ENCODE measurements around the gene POLK. TPM values are rescaled to one million over a fixed set of nuclear protein-coding genes. Genes with fewer than 3 reads are reported as not detected.

The POLK gene
- total RNA-seq, 1 experiment from 2014 or later: 20.9 TPM

- H3K4me3 ChIP-seq: peak overlapping the region; percentile 16; the same call in 1 of the 2 replicates
- H3K79me2 ChIP-seq (ENCODE audit: low read depth): no peaks in the 10 kb centered on the region
- no TSS peak for BruUV-seq (replicated peaks)
- no peaks in the 10 kb centered on the region for H4K20me1 ChIP-seq (ENCODE audit: insufficient read depth)
- TF ChIP-seq EZH2 (IDR thresholded peaks at IDR 0.05; ENCODE audit: low read depth) (no peak), CTCF (conservative IDR thresholded peaks at IDR 0.05) (no peak)
- ChIA-PET POLR2A (ENCODE audit: unreplicated experiment) (interaction anchor here (0.5 to 0.7 kb wide), 6 partner anchors 9 to 935 kb away, joined by 3 to 16 read pairs (median 3); no protein-coding TSS in a partner anchor), CTCF (no interaction called here)
- no peaks in the 10 kb centered on the region for H3K27me3 ChIP-seq (ENCODE audit: insufficient read depth, low read depth)
- peaks cover 12% of the 10 kb centered on the region; the same call in 1 of the 2 replicates for H3F3A ChIP-seq (ENCODE audit: insufficient read depth, low read depth)
- H3K9me2 ChIP-seq (ENCODE audit: insufficient read depth): no peaks in the 10 kb centered on the region
- peaks cover 5% of the 10 kb centered on the region; the same call in 1 of the 2 replicates for H3K9me3 ChIP-seq (ENCODE audit: insufficient read depth, low read depth)
- peaks cover 21% of the 10 kb centered on the region for H3K4me1 ChIP-seq (replicated peaks; ENCODE audit: insufficient read depth)
- H3K36me3 ChIP-seq (ENCODE audit: low read depth): peaks cover 4% of the 10 kb centered on the region; the same call in 1 of the 2 replicates
- intact Hi-C loops (cut with micrococcal nuclease; ENCODE audit: unreplicated experiment): loop anchor here (5.0 to 10.0 kb wide), 2 partner anchors 55 to 212 kb away; partner anchors contain the start of genes CERT1 and POLK
- DNase-seq: peak; percentile 22 to 78
- peak overlapping the region; percentile 24; the same call in 1 of the 2 replicates for H3K27ac ChIP-seq
- H3K4me2 ChIP-seq: peak overlapping the region; percentile 60
- H2AFZ ChIP-seq: no peak overlapping the region
Observed at GRCh38 chr5:75566710-75567309, 55.1 kb downstream of the POLK start.

- Histone ChIP-seq H3K4me3 (no peak overlapping the region), H3K36me3 (ENCODE audit: low read depth) (peaks cover 4% of the 10 kb centered on the region; the same call in 1 of the 2 replicates), H3K4me1 (replicated peaks; ENCODE audit: insufficient read depth) (peaks cover 21% of the 10 kb centered on the region), H3K27ac (0 out of 2 replicates have a peak overlapping the region, but pooled peaks have one; percentile 24), H2AFZ (no peak overlapping the region), H3K4me2 (peak overlapping the region; percentile 28; the same call in 1 of the 2 replicates), H3K9me3 (ENCODE audit: insufficient read depth, low read depth) (peaks cover 5% of the 10 kb centered on the region; the same call in 1 of the 2 replicates), H3K27me3 (ENCODE audit: insufficient read depth, low read depth) (no peaks in the 10 kb centered on the region), H4K20me1 (ENCODE audit: insufficient read depth) (no peaks in the 10 kb centered on the region), H3K9me2 (ENCODE audit: insufficient read depth) (no peaks in the 10 kb centered on the region), H3K79me2 (ENCODE audit: low read depth) (no peaks in the 10 kb centered on the region), H3F3A (ENCODE audit: insufficient read depth, low read depth) (peaks cover 12% of the 10 kb centered on the region; the same call in 1 of the 2 replicates)
- peak in 1 of 2 experiments; percentile 9 for DNase-seq
- ChIA-PET POLR2A (ENCODE audit: unreplicated experiment) (interaction anchor here (0.6 kb wide), 1 partner anchor 9 kb away, joined by 16 read pairs; no protein-coding TSS in a partner anchor), CTCF (no interaction called here)
- intact Hi-C loops (cut with micrococcal nuclease; ENCODE audit: unreplicated experiment): loop anchor here (5.0 to 10.0 kb wide), 2 partner anchors 55 to 213 kb away; partner anchors contain the start of genes CERT1 and POLK
- TF ChIP-seq CTCF (conservative IDR thresholded peaks at IDR 0.05) (no peak), EZH2 (IDR thresholded peaks at IDR 0.05; ENCODE audit: low read depth) (no peak)
- TSS peak; percentile 19 for BruUV-seq (replicated peaks)
Observed at GRCh38 chr5:75567710-75568109, 56.0 kb downstream of the POLK start.

GRCh38 chr5:75568202-75568601 lies 56.5 kb downstream of the POLK start:
- no peak overlapping the region for H2AFZ ChIP-seq
- H3K9me2 ChIP-seq (ENCODE audit: insufficient read depth): no peaks in the 10 kb centered on the region
- POLR2A ChIA-PET (ENCODE audit: unreplicated experiment): no interaction called here
- no peak overlapping the region for H3K4me3 ChIP-seq
- no peak overlapping the region for H3K4me2 ChIP-seq
- H3K27ac ChIP-seq: no peak overlapping the region
- BruUV-seq (replicated peaks): no TSS peak
- DNase-seq: no peak
- CTCF ChIA-PET: no interaction called here
- H3K36me3 ChIP-seq (ENCODE audit: low read depth): peaks cover 4% of the 10 kb centered on the region; the same call in 1 of the 2 replicates
- no peaks in the 10 kb centered on the region for H3K79me2 ChIP-seq (ENCODE audit: low read depth)
- H3K9me3 ChIP-seq (ENCODE audit: insufficient read depth, low read depth): peaks cover 5% of the 10 kb centered on the region; the same call in 1 of the 2 replicates
- no peak for TF ChIP-seq EZH2 (IDR thresholded peaks at IDR 0.05; ENCODE audit: low read depth)
- TF ChIP-seq CTCF (conservative IDR thresholded peaks at IDR 0.05): no peak
- H3K4me1 ChIP-seq (replicated peaks; ENCODE audit: insufficient read depth): peaks cover 21% of the 10 kb centered on the region
- H3F3A ChIP-seq (ENCODE audit: insufficient read depth, low read depth): peaks cover 12% of the 10 kb centered on the region; the same call in 1 of the 2 replicates
- H4K20me1 ChIP-seq (ENCODE audit: insufficient read depth): no peaks in the 10 kb centered on the region
- no peaks in the 10 kb centered on the region for H3K27me3 ChIP-seq (ENCODE audit: insufficient read depth, low read depth)
- intact Hi-C loops (cut with micrococcal nuclease; ENCODE audit: unreplicated experiment): loop anchor here (5.0 to 10.0 kb wide), 2 partner anchors 56 to 213 kb away; partner anchors contain the start of genes CERT1 and POLK
